Measurements from ENCODE around the gene DTNBP1. TPM values are rescaled to one million over a fixed set of nuclear protein-coding genes. Genes with fewer than 3 reads are reported as not detected.

DTNBP1 gene
- polyA plus RNA-seq, 2 of the 4 experiments (the other 2 are of a cell fraction), result 8.4 to 8.7 TPM

DNA sequence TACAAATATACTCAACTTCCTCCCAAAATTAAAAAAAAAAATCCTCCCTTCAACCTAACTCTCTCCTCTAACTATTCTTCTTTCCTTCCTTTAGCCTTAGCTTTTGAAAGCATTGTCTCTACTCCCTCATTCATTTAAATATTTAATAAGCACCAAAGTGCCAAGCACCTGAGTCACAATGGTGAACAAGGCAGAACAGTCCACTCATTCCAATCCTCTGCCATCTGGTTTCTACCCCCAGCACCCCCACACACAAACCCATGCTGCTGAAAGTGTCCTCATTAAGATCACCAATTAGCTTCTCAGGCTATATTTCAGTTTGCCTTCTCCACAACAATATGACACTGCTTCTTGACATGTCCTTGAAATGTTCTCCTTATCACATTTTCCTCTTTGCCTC, 76.3 kb downstream of the DTNBP1 start (continued):
- no peak for TF ChIP-seq HOXB13 (CRISPR knock-in tag; IDR thresholded peaks at IDR 0.05; ENCODE audit: low read depth)

DNA sequence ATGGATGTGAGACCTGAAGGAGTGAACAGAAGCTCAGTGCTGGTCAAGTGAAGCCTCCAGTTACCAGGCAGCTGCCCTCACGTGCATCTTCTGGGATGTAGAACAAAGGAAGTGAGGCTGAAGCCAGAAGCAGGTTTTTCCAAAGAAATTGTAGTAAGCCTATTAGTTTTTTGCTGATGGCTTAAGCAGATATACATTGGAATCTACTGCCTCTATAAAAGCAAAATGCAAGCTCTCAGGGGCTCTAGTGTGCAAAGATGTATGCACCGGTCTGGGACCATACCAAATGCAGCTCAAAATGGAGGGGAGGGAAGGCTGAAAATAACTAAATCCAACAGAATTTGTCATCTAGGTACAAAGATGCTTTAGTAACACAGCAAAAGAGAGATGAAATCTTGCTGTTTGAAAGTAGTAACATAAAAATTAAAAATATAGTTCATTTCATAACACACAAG, 77.0 kb downstream of the DTNBP1 start:
- ChIA-PET CTCF (no interaction called here), POLR2A (no interaction called here)
- TF ChIP-seq EHF (CRISPR knock-in tag; IDR thresholded peaks at IDR 0.05), result no peak
- TF ChIP-seq ZSCAN20 (CRISPR knock-in tag; IDR thresholded peaks at IDR 0.05), result no peak
- no peak for TF ChIP-seq CBX8 (IDR thresholded peaks at IDR 0.05)
- TF ChIP-seq SMC3 (IDR thresholded peaks at IDR 0.05), result no peak
- no peak for TF ChIP-seq RFX5 (IDR thresholded peaks at IDR 0.05)
- TF ChIP-seq, protein P1, sequence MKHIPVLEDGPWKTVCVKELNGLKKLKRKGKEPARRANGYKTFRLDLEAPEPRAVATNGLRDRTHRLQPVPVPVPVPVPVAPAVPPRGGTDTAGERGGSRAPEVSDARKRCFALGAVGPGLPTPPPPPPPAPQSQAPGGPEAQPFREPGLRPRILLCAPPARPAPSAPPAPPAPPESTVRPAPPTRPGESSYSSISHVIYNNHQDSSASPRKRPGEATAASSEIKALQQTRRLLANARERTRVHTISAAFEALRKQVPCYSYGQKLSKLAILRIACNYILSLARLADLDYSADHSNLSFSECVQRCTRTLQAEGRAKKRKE (CRISPR knock-in tag; IDR thresholded peaks at IDR 0.05; ENCODE audit: low read depth), result no peak
- no peak for TF ChIP-seq NPAS2 (CRISPR knock-in tag; IDR thresholded peaks at IDR 0.05; ENCODE audit: borderline replicate concordance)
- TF ChIP-seq RCOR1 (IDR thresholded peaks at IDR 0.05; ENCODE audit: low read depth, low read length), result no peak
- TF ChIP-seq CEBPB (IDR thresholded peaks at IDR 0.05), result no peak
- TF ChIP-seq, protein P2, sequence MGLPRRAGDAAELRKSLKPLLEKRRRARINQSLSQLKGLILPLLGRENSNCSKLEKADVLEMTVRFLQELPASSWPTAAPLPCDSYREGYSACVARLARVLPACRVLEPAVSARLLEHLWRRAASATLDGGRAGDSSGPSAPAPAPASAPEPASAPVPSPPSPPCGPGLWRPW (IDR thresholded peaks at IDR 0.05), result no peak
- TF ChIP-seq, protein P3, sequence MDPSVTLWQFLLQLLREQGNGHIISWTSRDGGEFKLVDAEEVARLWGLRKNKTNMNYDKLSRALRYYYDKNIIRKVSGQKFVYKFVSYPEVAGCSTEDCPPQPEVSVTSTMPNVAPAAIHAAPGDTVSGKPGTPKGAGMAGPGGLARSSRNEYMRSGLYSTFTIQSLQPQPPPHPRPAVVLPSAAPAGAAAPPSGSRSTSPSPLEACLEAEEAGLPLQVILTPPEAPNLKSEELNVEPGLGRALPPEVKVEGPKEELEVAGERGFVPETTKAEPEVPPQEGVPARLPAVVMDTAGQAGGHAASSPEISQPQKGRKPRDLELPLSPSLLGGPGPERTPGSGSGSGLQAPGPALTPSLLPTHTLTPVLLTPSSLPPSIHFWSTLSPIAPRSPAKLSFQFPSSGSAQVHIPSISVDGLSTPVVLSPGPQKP (IDR thresholded peaks at IDR 0.05; ENCODE audit: low read depth, low read length), result no peak
- no peak for TF ChIP-seq JUNB (IDR thresholded peaks at IDR 0.05)
- TF ChIP-seq, protein P4, sequence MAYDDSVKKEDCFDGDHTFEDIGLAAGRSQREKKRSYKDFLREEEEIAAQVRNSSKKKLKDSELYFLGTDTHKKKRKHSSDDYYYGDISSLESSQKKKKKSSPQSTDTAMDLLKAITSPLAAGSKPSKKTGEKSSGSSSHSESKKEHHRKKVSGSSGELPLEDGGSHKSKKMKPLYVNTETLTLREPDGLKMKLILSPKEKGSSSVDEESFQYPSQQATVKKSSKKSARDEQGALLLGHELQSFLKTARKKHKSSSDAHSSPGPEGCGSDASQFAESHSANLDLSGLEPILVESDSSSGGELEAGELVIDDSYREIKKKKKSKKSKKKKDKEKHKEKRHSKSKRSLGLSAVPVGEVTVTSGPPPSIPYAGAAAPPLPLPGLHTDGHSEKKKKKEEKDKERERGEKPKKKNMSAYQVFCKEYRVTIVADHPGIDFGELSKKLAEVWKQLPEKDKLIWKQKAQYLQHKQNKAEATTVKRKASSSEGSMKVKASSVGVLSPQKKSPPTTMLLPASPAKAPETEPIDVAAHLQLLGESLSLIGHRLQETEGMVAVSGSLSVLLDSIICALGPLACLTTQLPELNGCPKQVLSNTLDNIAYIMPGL (CRISPR knock-in tag; IDR thresholded peaks at IDR 0.05; ENCODE audit: borderline replicate concordance), result no peak
- TF ChIP-seq, protein P5, sequence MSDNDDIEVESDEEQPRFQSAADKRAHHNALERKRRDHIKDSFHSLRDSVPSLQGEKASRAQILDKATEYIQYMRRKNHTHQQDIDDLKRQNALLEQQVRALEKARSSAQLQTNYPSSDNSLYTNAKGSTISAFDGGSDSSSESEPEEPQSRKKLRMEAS (IDR thresholded peaks at IDR 0.05), result no peak
- TF ChIP-seq, protein P6, sequence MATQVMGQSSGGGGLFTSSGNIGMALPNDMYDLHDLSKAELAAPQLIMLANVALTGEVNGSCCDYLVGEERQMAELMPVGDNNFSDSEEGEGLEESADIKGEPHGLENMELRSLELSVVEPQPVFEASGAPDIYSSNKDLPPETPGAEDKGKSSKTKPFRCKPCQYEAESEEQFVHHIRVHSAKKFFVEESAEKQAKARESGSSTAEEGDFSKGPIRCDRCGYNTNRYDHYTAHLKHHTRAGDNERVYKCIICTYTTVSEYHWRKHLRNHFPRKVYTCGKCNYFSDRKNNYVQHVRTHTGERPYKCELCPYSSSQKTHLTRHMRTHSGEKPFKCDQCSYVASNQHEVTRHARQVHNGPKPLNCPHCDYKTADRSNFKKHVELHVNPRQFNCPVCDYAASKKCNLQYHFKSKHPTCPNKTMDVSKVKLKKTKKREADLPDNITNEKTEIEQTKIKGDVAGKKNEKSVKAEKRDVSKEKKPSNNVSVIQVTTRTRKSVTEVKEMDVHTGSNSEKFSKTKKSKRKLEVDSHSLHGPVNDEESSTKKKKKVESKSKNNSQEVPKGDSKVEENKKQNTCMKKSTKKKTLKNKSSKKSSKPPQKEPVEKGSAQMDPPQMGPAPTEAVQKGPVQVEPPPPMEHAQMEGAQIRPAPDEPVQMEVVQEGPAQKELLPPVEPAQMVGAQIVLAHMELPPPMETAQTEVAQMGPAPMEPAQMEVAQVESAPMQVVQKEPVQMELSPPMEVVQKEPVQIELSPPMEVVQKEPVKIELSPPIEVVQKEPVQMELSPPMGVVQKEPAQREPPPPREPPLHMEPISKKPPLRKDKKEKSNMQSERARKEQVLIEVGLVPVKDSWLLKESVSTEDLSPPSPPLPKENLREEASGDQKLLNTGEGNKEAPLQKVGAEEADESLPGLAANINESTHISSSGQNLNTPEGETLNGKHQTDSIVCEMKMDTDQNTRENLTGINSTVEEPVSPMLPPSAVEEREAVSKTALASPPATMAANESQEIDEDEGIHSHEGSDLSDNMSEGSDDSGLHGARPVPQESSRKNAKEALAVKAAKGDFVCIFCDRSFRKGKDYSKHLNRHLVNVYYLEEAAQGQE (IDR thresholded peaks at IDR 0.05), result no peak
- TF ChIP-seq ZC3H11A (IDR thresholded peaks at IDR 0.05), result no peak
- no peak for TF ChIP-seq KDM1A (IDR thresholded peaks at IDR 0.05; ENCODE audit: low read depth)
- no peak overlapping the region for H3K4me3 ChIP-seq
- no peak for FAIRE-seq
- 74% methylated on average over 2 of the region's 2 CpGs for WGBS (ENCODE audit: missing lambda C conversion rate)
- H3K27ac ChIP-seq, result no peak overlapping the region
- ATAC-seq, result no peak
- no peak for DNase-seq (ENCODE audit: low read depth in 1 of 2, low spot score in 1 of 2)
- no peak overlapping the region for H3K4me2 ChIP-seq
- H3K9me3 ChIP-seq, result no peaks in the 10 kb centered on the region
- H3K4me1 ChIP-seq, result no peaks in the 10 kb centered on the region
